ENCODE measurements around the gene DNAJA1.

- no peak for TF ChIP-seq CTCF (IDR thresholded peaks at IDR 0.05)
- TF ChIP-seq POLR2AphosphoS5 (IDR thresholded peaks at IDR 0.05; ENCODE audit: insufficient read depth in 1 of 2, low read depth in 1 of 2), result no peak
- no peak for TF ChIP-seq POLR2A (IDR thresholded peaks at IDR 0.05)
Observed at GRCh38 chr9:32986971-32987370, 38.1 kb upstream of the DNAJA1 start.
